Activated CD4-positive, alpha-beta T cell treated with anti-CD3 and anti-CD28 coated beads for 48 hours (primary cell): Measurements from ENCODE around the gene CDON.

Experiments
- DNase-seq: peaks from one replicate; pipeline ENCODE4 v3.0.0-alpha.2; 2020

Gene CDON

GRCh38 chr11:125942771-125943428 is 119.8 kb downstream of the CDON start:
- no peak for DNase-seq

DNA sequence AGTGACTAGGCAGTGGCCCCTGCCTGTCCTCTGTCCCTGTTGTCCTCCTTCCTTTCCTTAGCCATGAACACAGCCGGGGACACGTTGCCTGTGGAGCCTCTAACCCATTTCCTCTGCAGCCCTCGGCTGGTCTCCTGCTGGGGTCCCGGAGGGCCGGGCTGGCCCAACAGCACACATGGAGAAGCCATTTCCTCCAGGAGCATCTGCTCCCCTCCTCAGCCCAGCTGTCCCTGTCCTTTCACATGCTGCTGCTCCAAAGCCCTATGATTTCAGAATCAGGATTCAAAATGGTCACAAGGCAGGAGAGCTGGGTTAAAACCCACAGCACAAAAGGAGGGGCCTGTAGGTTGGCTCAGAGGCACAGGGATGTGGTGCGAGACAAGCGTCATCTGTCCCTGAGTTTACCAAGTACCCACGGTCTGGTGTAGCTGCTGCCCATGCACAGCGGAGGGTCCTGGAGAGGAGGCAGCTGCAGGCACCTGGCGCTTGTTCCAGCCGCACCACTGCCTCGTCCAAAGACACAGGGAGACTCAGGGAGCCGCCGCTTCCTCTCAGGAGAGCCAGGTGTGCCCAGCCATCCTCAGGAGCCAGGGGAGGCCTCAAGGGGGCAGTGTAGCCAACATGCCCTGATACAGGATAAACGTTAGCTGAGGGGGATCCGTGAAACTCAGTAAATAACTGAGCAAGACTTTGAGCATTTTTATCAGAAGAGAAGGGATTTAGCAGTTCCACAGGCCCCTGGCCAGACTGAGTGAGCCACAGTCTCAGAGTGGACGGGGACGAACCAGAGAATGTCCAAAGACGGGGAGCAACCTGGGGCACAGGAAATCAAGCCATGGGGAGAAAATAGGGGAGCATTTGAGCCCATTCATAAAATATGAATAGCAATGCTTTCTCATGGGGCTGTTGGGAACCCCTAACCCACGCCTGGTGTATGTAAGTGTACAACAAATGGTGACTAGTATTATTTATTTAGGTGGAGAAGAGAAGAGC is 120.8 kb downstream of the CDON start:
- DNase-seq = peak; percentile 74

GRCh38 chr11:125941267-125941618 is 121.4 kb downstream of the CDON start:
- DNase-seq = no peak

- no peak for DNase-seq
Measured at GRCh38 chr11:125940145-125940544, 122.5 kb downstream of the CDON start.

DNA sequence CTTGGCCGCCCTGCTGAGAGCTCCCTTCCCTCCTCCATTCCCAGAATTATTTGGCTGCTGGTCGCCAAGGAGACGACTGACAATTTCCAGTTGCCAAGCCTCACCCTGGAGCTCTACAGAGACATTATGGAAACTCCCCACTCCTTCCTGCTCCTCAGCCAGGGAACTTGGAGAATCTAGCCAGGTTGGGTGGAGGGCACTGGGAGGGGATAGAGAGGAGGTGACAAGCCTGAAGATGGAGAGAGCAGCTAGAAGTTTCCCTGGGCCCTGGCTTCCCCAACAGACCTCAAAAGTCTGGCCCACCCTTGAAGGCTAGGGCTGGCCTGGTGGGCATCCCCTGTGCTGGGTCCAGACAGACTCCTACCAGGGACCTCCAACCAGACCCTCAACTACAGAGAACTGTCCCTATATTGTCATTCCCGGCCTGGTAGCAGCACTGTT is 123.6 kb downstream of the CDON start:
- DNase-seq = no peak

DNA sequence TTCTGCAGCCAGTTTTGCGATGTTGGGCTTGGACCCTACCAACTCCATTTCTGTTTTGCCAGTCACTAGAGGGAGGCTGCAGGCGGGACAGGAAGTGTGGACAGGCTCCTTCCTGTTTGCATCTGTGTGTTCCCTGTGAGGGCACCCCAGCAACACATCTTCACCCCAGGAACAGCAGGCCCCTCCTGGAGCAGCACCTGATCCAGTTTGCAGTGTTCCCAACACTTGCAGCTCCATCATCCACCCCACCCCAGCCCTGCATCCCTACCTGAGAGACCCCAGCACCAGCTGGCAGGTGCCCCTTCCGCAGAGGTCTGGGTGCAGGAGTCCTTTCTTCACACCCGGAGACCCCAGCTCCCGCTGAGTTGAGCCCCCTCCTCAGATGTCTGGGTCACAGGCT is 124.2 kb downstream of the CDON start:
- DNase-seq = peak; percentile 14

DNA sequence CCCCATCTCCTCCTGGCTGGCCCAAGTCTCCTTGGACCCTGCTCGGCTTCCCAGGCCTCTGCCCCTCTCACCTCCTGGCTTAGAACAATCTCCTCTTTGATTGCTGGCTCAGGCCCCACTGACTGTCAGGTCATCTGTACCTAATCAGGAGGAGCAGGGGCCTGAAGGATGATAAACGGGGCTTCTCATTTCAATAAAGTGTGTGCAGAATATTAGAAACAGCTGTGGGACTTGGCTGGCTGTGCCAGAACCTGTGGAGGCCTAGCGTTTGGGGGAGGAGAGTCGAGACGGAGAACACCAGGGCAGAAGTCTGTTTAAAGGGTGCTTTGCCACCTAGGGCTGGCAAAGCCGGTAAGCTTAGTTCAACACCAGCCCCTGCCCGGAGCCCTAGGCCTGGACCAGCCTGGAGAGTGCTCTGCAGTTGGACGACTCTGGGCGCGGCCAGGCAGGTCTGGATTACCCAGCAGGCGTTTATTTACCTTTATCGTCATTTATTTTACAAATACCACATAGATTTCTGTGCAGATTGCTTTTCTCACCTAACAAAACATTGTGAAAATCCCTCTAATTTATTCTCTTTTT is 127.0 kb downstream of the CDON start:
- DNase-seq = no peak

DNA sequence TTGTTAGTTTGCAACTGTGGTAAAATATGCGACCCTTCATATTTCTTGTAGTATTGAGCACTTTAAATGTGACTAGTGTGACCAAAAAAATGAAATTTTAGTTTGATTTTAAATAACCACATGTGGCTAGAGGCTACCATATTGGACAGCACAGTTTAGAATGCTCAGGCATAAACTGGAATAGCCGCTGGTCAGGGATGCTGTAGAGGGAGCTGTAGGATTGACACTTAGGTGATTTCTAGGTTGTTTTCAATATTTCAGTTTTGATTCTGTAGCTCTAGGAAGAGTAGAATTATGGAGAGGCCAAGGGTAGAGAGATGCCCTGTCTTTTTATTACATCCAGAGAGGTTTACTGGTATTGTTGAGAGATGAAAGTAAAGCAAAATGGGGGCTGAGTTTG is 127.6 kb downstream of the CDON start:
- DNase-seq = no peak

GRCh38 chr11:125934473-125934872 is 128.2 kb downstream of the CDON start:
- DNase-seq = no peak

- peak; percentile 27 for DNase-seq
Measured at GRCh38 chr11:125933030-125933813, 129.4 kb downstream of the CDON start.

- no peak for DNase-seq
Measured at GRCh38 chr11:125932301-125932700, 130.4 kb downstream of the CDON start.

GRCh38 chr11:125931668-125932067 is 131.0 kb downstream of the CDON start:
- DNase-seq = no peak

GRCh38 chr11:125931116-125931515 is 131.6 kb downstream of the CDON start:
- no peak for DNase-seq

- DNase-seq = no peak
Measured at GRCh38 chr11:125930076-125930450, 132.6 kb downstream of the CDON start.

DNA sequence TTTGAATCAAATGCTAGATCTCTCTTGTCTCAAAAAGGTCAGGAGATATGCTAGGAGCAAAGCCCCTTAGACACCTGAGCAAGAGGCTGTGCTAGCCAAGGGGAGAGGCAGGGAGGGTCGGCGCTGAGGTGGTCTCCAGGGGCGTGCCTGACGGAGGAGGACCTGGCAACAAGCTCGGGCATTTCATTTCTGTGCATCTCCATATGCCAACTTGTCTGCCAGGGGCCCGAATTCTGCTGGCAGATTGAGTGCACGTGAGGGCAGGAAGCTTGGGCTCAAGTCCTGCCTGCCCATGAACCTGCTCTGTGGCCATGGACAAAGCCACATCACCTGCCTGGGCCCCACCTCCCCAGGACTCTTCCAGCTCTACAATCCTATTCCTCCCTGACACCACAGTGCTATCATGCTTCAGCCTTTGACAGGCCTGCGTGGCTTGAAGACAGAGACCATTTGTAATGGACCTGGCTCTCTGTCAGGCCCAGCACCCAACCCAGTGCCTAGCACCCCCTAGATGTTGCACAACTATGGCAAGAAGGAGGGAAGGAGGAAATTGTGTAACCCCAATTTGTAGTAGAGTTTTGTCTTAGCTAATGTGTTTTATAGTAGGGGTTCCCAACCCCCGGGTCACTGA is 133.1 kb downstream of the CDON start:
- no peak for DNase-seq

- no peak for DNase-seq
Measured at GRCh38 chr11:125926682-125927081, 136.0 kb downstream of the CDON start.

GRCh38 chr11:125925804-125926203 is 136.9 kb downstream of the CDON start:
- no peak for DNase-seq

GRCh38 chr11:125925247-125925740 is 137.4 kb downstream of the CDON start:
- no peak for DNase-seq

DNA sequence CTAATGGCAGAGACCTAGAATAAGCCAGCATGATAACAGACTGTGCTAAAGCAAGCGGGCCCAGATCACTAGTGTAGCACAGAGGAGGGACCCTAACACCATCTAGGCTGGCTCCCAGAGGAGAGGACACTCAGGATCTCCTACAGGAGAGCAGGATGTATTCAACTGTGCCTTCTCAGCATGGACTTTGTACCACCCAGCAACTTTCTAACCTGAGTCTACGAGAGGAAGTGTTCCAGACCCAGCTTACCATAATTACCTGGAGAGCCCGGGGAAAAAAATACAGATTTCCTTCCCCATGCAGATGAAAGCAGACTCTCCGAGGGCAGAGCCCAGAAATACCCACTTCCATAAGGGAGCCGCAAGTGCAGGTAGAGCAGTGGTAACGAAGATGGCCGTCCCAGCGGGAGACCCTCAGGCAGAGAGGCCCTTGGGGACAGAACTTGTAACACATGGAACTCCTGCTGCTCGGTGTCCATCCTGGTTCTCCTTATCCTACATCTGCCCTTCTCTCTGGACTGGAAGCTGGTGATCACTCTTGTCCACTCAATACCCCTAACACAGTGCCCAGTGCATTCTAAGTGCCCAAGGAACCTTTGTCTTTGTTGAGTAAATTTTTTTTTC is 138.2 kb downstream of the CDON start:
- no peak for DNase-seq

DNA sequence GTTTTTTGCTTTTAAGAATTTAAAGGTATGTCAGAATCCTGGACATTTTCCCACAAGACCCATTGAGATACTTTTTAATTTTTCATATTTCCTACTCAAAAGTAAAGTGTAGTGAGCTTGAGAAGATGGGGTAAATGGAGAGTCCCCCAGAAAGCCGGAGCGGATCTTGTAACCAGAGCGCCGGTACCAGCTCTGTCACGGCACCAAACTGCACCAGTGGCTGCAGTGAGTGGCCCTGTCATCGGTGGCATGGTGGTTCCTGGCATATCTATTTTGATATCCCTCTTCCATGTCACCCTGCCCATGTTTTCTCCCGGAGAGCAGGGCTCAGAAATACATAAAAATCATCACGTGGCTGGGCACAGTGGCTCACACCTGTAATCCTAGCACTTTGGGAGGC is 139.0 kb downstream of the CDON start:
- no peak for DNase-seq

DNA sequence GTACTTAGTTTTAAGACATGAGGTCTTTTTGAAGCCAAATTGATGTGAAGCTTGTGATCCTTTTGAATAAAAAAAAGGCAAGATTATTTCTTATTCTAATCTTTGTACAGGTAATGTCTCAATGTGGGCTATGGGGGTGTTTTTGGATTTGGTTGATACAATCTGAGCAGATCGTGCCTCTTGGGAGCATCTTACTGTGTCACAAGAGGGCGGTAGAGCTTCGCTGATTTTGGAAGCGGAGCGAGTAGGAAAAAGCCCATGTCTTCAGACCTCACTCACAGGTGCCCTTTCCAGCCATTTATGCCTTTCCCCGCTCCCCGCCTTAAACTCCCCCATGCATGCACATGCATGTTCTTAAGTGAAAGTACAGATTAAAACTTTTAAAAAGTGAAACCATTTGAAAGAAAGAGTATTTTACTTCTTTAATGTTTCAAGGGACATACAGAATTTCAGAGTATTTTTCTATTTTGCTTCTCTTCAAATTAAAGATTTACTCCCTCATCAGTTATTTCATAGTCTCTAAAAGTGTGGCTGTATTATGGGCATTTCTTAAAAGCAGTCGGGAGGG is 139.6 kb downstream of the CDON start:
- DNase-seq = peak; percentile 72

DNA sequence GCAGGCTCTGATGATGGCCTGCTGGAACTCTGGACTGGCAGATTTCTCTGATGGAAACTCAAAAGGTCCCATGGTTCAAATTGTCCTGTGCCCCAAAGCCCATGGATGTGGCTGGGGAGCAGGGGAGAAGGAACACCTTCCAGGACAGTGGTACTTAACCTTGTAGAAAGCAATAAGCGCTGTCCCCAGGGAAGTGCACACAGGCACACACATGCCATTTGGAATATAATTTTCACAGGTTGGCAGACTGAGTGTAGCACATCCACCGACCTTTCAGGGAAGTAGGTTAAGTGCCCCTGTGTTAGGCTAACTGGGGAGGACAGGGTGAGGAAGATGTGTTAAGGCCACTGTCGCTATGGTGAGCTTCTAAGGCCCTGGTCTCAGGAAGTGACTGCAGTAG is 140.5 kb downstream of the CDON start:
- DNase-seq = no peak
